GM21367 (cell line): ENCODE measurements around the gene PAPPA.

Experiments
- ATAC-seq: cut with Tn5 transposase; IDR thresholded peaks from one replicate; pipeline ENCODE4 v1.9.1; 2021; ENCODE audit not compliant: unreplicated experiment

The PAPPA gene

GRCh38 chr9:116342061-116342460 lies 188.5 kb downstream of the PAPPA start:
- no peak for ATAC-seq

- ATAC-seq: no peak
These were observed 189.3 kb downstream of the PAPPA start for GRCh38 chr9:116342941-116343340.

GRCh38 chr9:116344416-116344815 lies 190.8 kb downstream of the PAPPA start:
- no peak for ATAC-seq

GRCh38 chr9:116345393-116345792 lies 191.8 kb downstream of the PAPPA start:
- ATAC-seq: no peak

- ATAC-seq: no peak
These were observed 192.2 kb downstream of the PAPPA start for GRCh38 chr9:116345817-116346216.

- no peak for ATAC-seq
These were observed 196.1 kb downstream of the PAPPA start for GRCh38 chr9:116349684-116350083.

- ATAC-seq: no peak
These were observed 196.6 kb downstream of the PAPPA start for GRCh38 chr9:116350213-116350612.

GRCh38 chr9:116352958-116353357 lies 199.4 kb downstream of the PAPPA start:
- no peak for ATAC-seq

- ATAC-seq: no peak
These were observed 201.7 kb downstream of the PAPPA start for GRCh38 chr9:116355153-116355921.

- ATAC-seq: no peak
These were observed 204.7 kb downstream of the PAPPA start for GRCh38 chr9:116358251-116358650.

- no peak for ATAC-seq
These were observed 206.4 kb downstream of the PAPPA start for GRCh38 chr9:116360016-116360415.

GRCh38 chr9:116360989-116361388 lies 207.4 kb downstream of the PAPPA start:
- no peak for ATAC-seq

GRCh38 chr9:116361547-116361946 lies 208.0 kb downstream of the PAPPA start:
- ATAC-seq: no peak

GRCh38 chr9:116362493-116362892 lies 208.9 kb downstream of the PAPPA start:
- ATAC-seq: no peak

GRCh38 chr9:116365056-116365471 lies 211.5 kb downstream of the PAPPA start:
- no peak for ATAC-seq

- no peak for ATAC-seq
These were observed 212.7 kb downstream of the PAPPA start for GRCh38 chr9:116366241-116366640.

- ATAC-seq: no peak
These were observed 215.1 kb downstream of the PAPPA start for GRCh38 chr9:116368680-116369079.

- ATAC-seq: no peak
These were observed 216.1 kb downstream of the PAPPA start for GRCh38 chr9:116369706-116370105.

GRCh38 chr9:116370556-116370955 lies 217.0 kb downstream of the PAPPA start:
- ATAC-seq: no peak

- ATAC-seq: no peak
These were observed 218.6 kb downstream of the PAPPA start for GRCh38 chr9:116372081-116372673.

GRCh38 chr9:116372786-116373185 lies 219.2 kb downstream of the PAPPA start:
- no peak for ATAC-seq

- no peak for ATAC-seq
These were observed 223.7 kb downstream of the PAPPA start for GRCh38 chr9:116377179-116377798.
